MM.1S (cell line): ENCODE measurements around the gene PALM3.

Source experiments
- DNase-seq: peaks from one replicate; pipeline ENCODE4 v3.0.0-alpha.2; 2015
- H2AFZ ChIP-seq: fragments of 300-600 bp; sonication (generic); 2 replicates; pipeline ENCODE4 v1.6.0; 2016; ENCODE audit warnings: antibody characterized with exemption, low read length
- H3F3A ChIP-seq: fragments of 300-600 bp; sonication (generic); 2 replicates; pipeline ENCODE4 v1.6.1; 2016; ENCODE audit warnings: mild to moderate bottlenecking, antibody characterized with exemption, low read length, moderate library complexity, mixed read lengths; ENCODE audit not compliant: insufficient read depth
- H3K27ac ChIP-seq: fragments of 300-600 bp; sonication (generic); 2 replicates; pipeline ENCODE4 v1.5.1; 2016; ENCODE audit warnings: mild to moderate bottlenecking, low read length
- H3K27me3 ChIP-seq: fragments of 300-600 bp; sonication (generic); replicated peaks from 2 replicates; pipeline ENCODE4 v1.6.0; 2016; ENCODE audit warnings: low read length; ENCODE audit not compliant: insufficient read depth
- H3K36me3 ChIP-seq: fragments of 300-600 bp; sonication (generic); replicated peaks from 2 replicates; pipeline ENCODE4 v1.6.1; 2016; ENCODE audit warnings: mild to moderate bottlenecking, low read length, mixed read lengths; ENCODE audit not compliant: insufficient read depth
- H3K4me1 ChIP-seq: fragments of 300-600 bp; sonication (generic); 2 replicates; pipeline ENCODE4 v1.6.1; 2016; ENCODE audit warnings: low read length, mixed read lengths
- H3K4me2 ChIP-seq: fragments of 300-600 bp; sonication (generic); 2 replicates; pipeline ENCODE4 v1.6.0; 2016; ENCODE audit warnings: low read depth, low read length
- H3K4me3 ChIP-seq: fragments of 300-600 bp; sonication (generic); 2 replicates; pipeline ENCODE4 v1.5.1; 2016; ENCODE audit warnings: low read length, mixed read lengths
- H3K79me2 ChIP-seq: fragments of 300-600 bp; sonication (generic); 2 replicates; pipeline ENCODE4 v1.6.1; 2016; ENCODE audit warnings: mixed run types, low read length, mixed read lengths
- H3K9ac ChIP-seq: fragments of 300-600 bp; sonication (generic); 2 replicates; pipeline ENCODE4 v1.6.1; 2016; ENCODE audit warnings: low read length, mixed read lengths
- H3K9me2 ChIP-seq: fragments of 300-600 bp; sonication (generic); replicated peaks from 2 replicates; pipeline ENCODE4 v1.6.1; 2016; ENCODE audit warnings: mild to moderate bottlenecking, low read length, mixed read lengths; ENCODE audit not compliant: insufficient read depth
- H3K9me3 ChIP-seq: fragments of 300-600 bp; sonication (generic); replicated peaks from 2 replicates; pipeline ENCODE4 v1.6.1; 2016; ENCODE audit warnings: mild to moderate bottlenecking, low read length, mixed read lengths; ENCODE audit not compliant: insufficient read depth
- H4K20me1 ChIP-seq: fragments of 300-600 bp; sonication (generic); 2 replicates; pipeline ENCODE4 v1.6.1; 2016; ENCODE audit warnings: mild to moderate bottlenecking, low read length, moderate library complexity, mixed read lengths; ENCODE audit not compliant: insufficient read depth
- CTCF ChIP-seq: fragments of 300-600 bp; sonication (generic); IDR thresholded peaks from 2 replicates; pipeline ENCODE4 v1.5.1; 2016; ENCODE audit warnings: antibody characterized with exemption, low read length, mixed read lengths
- EZH2 ChIP-seq: fragments of 300-600 bp; sonication (generic); optimal IDR thresholded peaks from 2 replicates; pipeline ENCODE3; 2017; ENCODE audit warnings: low read depth, mild to moderate bottlenecking, antibody characterized with exemption, low read length, mixed read lengths
- EZH2phosphoT487 ChIP-seq: fragments of 300-600 bp; sonication (generic); IDR thresholded peaks from 2 replicates; pipeline ENCODE4 v1.6.1; 2018; ENCODE audit warnings: antibody characterized with exemption, low read length

The PALM3 gene

GRCh38 chr19:14103310-14103709 lies 41.4 kb upstream of the PALM3 start:
- no peaks in the 10 kb centered on the region for H3K27me3 ChIP-seq
- H3K4me3 ChIP-seq = 0 out of 2 replicates have a peak overlapping the region, but pooled peaks have one; percentile 25
- H3K27ac ChIP-seq = peak overlapping the region; percentile 78
- peak overlapping the region; percentile 38; the same call in 1 of the 2 replicates for H3K9ac ChIP-seq
- H4K20me1 ChIP-seq = no peaks in the 10 kb centered on the region
- peaks cover 19% of the 10 kb centered on the region for H3K4me1 ChIP-seq
- peak overlapping the region; percentile 73 for H3K4me2 ChIP-seq
- no peaks in the 10 kb centered on the region for H3K9me2 ChIP-seq
- no peaks in the 10 kb centered on the region for H3K9me3 ChIP-seq
- H3K79me2 ChIP-seq = no peaks in the 10 kb centered on the region
- DNase-seq = peak; percentile 62
- H3F3A ChIP-seq = peaks cover 22% of the 10 kb centered on the region
- 0 out of 2 replicates have a peak overlapping the region, but pooled peaks have one; percentile 57 for H2AFZ ChIP-seq
- no peak for TF ChIP-seq EZH2
- TF ChIP-seq CTCF = peak; percentile 33
- no peaks in the 10 kb centered on the region for H3K36me3 ChIP-seq

GRCh38 chr19:14102756-14103155 lies 40.9 kb upstream of the PALM3 start:
- Histone ChIP-seq H2AFZ (peak overlapping the region; percentile 57), H3K4me1 (peaks cover 19% of the 10 kb centered on the region), H3K79me2 (no peaks in the 10 kb centered on the region), H3K36me3 (no peaks in the 10 kb centered on the region), H3K9me2 (no peaks in the 10 kb centered on the region), H3K4me3 (peak overlapping the region; percentile 25), H3F3A (peaks cover 22% of the 10 kb centered on the region), H3K9ac (peak overlapping the region; percentile 38), H3K27me3 (no peaks in the 10 kb centered on the region), H3K27ac (peak overlapping the region; percentile 78), H4K20me1 (no peaks in the 10 kb centered on the region), H3K4me2 (peak overlapping the region; percentile 73), H3K9me3 (no peaks in the 10 kb centered on the region)
- peak; percentile 40 for DNase-seq
- no peak for TF ChIP-seq EZH2phosphoT487
- no peak for TF ChIP-seq CTCF
- no peak for TF ChIP-seq EZH2

GRCh38 chr19:14102102-14102696 lies 40.3 kb upstream of the PALM3 start:
- H3K27ac ChIP-seq = peak overlapping the region; percentile 78; the same call in 1 of the 2 replicates
- no peaks in the 10 kb centered on the region for H3K9me2 ChIP-seq
- H4K20me1 ChIP-seq = no peaks in the 10 kb centered on the region
- no peaks in the 10 kb centered on the region for H3K27me3 ChIP-seq
- H3K9me3 ChIP-seq = no peaks in the 10 kb centered on the region
- no peaks in the 10 kb centered on the region for H3K36me3 ChIP-seq
- no peak for TF ChIP-seq EZH2phosphoT487
- no peak for TF ChIP-seq EZH2
- no peak for TF ChIP-seq CTCF
- H3K4me1 ChIP-seq = peaks cover 19% of the 10 kb centered on the region
- peaks cover 22% of the 10 kb centered on the region for H3F3A ChIP-seq
- H2AFZ ChIP-seq = peak overlapping the region; percentile 57
- peak overlapping the region; percentile 25 for H3K4me3 ChIP-seq
- H3K4me2 ChIP-seq = peak overlapping the region; percentile 73
- H3K9ac ChIP-seq = peak overlapping the region; percentile 38
- peak; percentile 27 for DNase-seq
- no peaks in the 10 kb centered on the region for H3K79me2 ChIP-seq
